Stimulated activated CD4-positive, alpha-beta T cell treated with anti-CD3 and anti-CD28 coated beads, TNF-alpha, amount 100 ng/mL, for 4 hours (primary cell): ENCODE results near the gene SKAP1.
"Not testable (repeated sequence)": the region's sequence is repeated elsewhere in the genome, so short reads cannot be mapped to it uniquely, and the experiment has no call there.

Source experiments
- DNase-seq, 3 experiments: peaks; one replicate each; pipeline ENCODE4 v3.0.0-alpha.2; 2020; ENCODE audit warnings: low read depth in 3 of 3

SKAP1 gene

DNA sequence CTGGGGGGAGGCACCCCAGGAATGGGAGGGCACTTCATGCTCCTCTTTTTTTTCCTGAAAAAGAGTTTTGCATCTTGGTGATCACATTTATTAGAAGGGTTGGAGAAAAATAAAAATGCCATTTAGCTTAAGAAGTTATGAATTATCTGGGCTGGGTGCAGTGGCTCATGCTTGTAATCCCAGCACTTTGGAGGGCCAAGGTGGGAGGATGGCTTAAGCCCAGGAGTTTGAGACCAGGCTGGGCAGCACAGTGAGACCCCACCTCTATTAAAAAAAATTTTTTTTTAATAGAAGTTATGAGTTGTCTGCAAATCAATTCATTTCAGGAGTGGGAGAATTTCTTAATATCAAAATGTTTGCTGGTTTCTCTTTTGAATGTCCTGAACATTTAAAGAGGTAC lies 219.0 kb downstream of the SKAP1 start:
- DNase-seq: no peak

DNA sequence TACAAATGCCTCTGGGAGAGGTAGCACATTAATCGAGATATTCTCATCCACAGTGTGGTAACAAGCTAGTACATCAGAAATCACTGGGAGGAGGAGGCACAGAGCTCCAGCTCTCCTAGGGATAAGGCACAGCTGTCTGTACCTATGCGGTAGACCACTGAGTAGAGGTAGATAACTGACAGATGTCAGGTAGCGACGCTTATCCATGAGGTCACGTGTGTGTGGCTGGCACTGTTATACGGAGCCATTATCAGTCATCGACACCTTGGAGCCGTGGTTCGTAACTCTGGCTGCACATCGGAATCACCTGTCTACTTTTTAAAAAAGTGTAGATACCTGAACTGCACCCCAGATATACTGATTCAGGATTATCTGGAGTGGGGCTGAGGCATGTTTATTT lies 220.0 kb downstream of the SKAP1 start:
- no peak for DNase-seq

DNA sequence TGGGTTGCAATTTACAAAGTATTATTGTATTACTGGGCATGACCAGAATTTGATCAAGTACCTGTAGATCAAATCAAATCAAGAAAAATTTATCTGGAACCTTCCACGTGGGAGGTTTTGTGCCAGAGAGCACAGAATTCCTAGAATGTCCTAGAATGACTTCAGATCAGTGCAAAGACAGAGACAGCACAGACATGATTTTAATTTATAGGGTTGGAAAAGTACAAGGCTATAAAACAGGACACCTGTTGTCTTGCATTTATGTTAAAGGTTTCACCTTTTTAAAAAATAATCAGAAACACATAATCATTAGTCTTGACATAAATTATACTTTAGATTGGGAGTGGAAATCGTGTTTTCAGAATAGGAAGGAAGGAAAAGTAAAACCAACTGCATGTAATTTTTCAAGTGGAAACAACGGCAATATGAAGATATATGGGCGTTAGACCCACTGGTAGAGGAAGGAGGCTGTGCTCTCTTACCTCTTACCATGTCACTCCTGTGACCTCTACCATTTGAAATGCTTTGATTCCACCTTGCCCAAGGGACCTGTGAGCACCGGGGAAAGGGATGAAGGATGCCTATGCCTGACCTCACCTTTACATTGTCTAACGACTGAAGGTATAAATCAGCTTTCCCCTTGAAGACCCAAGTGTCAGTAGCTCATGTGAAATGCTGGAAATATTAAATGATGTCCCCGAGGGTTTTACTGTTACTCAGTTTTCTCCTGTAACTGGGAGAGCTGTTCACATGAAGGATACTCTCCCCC lies 222.1 kb downstream of the SKAP1 start:
- no peak for DNase-seq

DNA sequence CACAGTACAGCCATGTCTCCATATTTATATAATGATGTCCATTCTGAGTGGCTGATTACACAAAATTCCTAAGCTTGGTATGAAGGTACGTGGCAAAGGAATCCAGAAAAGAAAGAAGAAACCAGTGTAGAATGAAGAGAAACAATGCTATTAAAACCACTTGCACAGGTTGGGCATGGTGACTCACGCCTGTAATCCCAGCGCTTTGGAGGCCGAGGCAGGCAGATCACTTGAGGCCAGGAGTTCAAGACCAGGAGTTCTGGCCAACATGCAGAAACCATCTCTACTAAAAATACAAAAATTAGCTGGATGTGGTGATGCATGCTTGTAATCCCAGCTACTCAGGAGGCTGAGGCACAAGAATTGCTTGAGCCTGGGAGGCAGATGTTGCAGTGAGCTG lies 223.0 kb downstream of the SKAP1 start:
- not testable (repeated sequence) for DNase-seq

DNA sequence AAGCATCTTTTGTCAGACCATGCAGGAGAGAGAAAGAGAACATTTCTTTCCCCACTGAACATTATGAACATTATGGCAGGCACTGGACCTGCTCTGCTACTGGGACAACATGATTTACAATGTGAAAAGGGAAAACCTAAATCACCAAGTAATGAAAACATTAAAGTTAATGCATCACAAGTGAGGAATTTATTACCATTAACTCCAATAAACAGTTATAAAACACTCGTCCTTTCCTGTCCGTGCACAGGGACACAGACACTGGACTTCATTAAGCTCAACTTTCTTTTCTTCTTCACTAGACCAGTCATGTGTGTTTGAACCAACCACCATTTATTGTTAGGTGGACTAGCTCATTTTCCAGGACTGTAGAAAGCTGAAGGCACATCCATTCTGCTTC lies 227.1 kb downstream of the SKAP1 start:
- DNase-seq: no peak

DNA sequence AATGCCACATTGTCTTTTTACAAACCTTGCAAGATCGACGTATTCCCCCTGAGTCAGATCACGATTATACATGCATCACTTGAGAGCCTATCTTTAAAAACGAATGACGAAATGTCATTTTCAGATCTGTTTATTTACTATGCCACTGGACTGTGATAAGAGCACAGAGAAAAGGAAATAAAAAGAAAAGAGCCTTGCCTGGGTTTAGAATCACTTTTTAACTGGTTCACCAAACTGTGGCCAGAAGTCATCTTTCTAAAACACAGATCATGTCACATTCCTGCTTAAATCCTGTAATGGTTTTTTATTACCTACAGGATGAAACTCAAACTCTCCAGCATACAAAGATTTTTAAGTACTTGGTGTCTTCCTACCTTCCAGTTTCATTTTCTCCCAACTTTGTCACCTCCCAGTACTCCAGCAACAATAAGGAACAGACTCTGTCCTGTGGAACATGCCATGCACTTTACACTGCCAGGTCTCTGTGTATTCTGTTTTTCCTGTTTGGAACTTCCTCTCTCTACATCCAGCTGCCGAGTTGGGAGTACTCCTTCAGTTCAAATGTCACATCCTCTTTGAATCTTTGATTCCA lies 231.0 kb downstream of the SKAP1 start:
- DNase-seq: no peak

DNA sequence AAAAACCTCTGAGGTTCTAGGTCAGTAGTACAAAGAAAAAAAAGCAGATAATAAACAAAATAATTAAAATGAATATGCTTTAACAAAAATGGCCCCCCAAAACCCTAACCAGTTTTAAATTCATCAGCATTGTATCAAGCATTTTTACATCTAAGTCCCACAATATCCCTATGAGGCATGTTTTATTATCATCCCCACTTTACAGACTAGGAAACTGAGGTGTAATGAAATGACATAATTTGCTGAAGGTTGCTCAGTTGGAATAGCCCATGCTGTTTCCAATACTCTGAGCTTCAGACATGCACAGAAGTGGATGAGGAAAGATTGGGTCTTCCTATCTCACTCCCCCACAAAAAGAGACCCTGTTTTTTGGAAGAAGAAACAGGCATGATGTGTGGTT lies 234.1 kb downstream of the SKAP1 start:
- DNase-seq: no peak

DNA sequence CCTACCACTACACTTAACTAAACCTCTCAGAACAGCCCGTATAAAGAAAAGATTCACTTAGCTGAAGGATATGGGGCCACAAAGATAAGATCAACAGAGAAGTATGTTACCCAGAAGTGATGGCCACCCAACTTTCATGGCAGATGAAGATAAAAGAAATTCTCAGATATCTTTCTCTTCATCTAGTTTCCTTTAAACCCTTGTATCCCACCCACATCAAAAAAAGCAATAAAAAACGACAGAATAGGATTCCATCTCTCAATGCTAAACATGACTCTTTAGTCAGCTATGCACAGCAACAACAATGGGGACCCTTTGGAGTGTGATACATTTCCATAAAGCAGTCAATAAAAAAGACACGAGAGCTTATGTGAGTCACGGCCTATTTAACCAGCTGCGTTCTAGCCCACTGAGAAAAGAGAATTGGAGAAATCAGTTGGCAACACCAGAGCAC lies 235.9 kb downstream of the SKAP1 start:
- no peak for DNase-seq

DNA sequence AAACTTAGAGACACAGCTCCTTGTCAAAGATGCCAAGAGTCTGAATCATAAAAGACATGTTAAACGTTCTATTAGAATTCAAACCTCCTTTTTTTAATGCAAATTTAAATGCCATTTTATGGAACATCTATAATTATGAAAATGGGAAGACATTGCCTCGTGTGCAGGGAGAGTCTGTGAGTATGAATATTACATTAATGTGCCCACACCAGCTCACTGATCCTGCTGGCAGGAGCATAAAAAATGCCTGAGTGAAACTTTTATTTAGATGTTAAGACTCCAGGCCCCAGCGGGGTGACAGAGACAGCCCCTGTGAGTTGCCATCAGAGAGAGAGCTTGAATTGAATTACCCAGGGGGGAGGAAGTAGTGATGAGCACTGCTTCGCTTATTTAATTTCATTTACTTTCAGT lies 237.7 kb downstream of the SKAP1 start:
- no peak for DNase-seq

DNA sequence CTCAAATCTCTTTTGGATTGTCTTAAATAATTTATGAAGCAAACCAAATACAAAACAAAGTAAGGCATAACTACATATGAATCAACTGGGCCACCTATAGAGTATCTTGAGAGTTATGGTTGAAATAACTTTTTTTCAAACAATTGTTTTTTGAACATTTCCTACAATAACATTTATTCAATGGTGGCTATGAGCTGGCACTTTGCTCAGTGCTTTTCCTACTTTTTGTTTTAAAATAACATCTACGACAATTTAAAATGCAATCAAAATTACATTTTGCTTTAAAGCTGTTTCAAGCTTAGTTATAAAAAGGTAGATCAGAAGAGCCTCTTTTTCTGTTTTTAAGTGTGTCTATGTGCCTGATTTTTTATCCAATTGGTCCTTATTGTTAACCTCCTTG lies 238.7 kb downstream of the SKAP1 start:
- DNase-seq: no peak

DNA sequence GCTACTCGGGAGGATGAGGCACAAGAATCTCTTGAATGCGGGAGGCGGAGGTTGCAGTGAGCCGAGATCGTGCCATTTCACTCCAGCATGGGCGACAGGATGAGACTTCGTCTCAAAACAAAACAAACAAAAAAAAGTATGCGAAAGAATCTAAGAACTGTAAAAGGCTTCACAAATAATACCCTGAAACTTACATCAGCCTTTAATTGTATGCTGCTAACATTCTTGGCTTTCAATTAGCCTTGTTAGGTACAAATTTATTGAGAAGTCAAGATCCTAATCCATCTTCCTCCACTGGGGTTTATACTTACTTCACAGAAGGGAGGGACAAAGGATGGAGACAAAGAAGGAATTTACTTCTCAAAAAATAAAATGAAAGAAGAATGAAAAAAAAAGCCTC lies 239.1 kb downstream of the SKAP1 start:
- DNase-seq: no peak

DNA sequence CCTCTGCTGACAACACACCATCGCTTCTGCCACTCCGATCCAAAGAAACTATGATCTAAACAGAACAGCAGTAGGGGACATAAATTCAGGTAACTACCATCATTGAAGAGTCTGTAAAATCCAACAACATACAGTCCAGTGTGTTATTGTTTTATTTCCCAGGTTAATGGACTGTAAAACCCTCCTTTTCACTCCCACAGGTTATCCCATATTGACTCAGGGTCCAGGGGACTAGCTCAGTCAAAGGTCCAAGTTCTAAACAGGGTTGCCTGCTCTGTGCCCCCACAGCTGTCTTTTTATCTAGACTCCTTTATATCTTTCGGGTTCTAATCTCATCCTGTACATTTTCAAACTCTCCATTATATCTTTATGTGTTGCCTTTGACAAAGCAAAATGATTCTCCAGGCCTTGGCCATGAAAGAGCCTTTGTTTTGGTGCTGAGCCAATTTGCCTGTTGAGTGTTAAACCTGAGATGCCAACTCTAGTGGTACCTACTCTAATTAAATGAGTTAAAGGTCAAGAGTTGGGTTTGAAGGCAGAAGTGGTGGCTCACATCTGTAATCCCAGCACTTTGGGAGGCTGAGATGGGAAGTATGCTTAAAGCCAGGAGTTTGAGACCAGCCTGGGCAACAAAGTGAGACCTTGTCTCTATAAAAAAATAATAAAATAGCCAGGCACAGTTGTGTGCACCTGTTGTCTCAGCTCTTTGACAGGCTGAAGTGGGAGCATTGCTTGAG lies 242.0 kb downstream of the SKAP1 start:
- DNase-seq: no peak

DNA sequence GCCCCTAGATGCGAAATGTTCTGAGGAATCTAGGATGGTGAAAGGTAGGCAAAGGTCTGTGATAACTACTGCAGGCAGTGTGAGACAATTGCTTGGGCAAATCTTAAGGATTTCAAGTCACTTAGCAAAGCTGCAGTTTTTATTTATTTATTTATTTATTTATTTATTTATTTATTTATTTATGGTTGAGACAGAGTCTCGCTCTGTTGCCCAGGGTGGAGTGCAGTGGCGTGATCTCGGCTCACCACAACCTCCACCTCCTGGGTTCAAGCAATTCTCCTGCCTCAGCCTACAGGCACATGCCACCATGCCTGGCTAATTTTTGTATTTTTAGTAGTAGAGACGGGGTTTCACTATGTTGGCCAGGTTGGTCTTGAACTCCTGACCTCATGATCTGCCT lies 243.7 kb downstream of the SKAP1 start:
- not testable (repeated sequence) for DNase-seq

DNA sequence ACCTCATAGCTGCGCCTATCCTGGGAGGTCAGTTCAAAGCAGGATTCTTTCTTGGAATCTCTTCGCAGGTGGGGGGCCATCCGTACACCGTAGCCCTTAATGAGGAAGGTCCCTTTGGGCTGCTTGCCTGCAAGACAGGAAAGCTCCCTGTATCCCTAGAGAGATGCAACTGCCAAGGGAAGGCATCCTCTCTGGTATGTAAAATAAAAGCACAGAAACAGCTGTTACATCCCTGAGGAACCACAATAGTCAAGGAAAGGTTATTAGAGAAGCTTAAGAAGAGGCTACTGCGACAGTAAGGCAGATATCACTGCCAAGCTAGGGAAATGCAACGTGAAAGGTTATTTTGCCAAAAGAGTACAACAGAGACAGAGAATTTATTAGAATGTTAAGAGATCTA lies 245.3 kb downstream of the SKAP1 start:
- no peak for DNase-seq

DNA sequence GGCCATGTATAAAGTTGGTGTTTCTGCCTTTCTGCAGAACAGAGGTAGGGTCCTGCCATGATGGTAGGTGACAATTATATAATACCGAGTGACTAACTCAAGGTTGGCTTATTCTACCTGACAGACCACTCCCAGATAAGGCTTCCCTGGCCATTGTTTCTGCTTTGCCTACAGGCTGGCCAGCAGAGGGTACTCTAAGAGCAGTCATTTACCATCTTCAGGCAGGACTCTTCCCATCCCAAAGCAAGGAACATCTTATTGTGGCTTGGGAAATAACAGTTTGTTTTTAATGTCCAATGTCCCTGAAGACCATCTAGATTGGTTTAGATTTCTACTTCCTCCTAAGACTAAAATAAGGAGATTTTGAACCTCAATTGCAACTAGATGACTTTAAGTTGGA lies 248.4 kb downstream of the SKAP1 start:
- no peak for DNase-seq

DNA sequence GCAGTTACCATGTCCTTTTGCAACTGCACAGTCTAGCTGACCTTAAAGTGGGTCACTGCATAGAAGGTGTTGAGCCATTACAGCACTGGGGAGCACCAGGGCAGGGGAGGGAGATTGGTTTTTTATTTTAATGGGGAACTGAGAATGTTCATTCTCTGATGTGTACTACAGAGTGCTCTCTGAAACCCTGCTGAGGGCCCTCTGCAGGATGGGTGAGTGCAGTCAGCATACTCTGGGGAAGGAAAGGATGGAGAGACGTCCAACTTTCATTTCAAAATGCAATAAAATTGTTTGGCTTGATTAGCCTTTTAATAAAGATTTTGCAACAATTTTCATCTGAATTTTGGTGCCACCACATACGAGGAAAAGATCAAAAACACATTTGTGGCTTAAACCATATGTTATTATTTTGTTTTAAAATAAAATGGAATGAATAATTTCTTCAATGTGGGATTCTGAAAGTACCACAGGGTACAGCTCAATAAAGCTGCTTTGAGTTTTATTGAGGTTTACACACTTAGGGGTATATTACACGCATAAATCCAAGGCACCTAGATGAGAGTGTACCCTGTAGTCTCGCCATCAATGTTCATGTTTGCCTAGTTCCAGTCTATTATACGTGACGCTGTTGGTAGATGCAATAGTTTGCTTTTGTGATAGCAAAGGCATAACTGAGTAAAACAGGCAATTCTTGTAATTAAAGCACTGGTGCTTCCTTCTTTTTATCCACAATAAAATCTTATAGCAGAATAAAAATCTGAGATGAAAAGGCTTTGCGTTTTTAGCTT lies 249.0 kb downstream of the SKAP1 start:
- no peak for DNase-seq

DNA sequence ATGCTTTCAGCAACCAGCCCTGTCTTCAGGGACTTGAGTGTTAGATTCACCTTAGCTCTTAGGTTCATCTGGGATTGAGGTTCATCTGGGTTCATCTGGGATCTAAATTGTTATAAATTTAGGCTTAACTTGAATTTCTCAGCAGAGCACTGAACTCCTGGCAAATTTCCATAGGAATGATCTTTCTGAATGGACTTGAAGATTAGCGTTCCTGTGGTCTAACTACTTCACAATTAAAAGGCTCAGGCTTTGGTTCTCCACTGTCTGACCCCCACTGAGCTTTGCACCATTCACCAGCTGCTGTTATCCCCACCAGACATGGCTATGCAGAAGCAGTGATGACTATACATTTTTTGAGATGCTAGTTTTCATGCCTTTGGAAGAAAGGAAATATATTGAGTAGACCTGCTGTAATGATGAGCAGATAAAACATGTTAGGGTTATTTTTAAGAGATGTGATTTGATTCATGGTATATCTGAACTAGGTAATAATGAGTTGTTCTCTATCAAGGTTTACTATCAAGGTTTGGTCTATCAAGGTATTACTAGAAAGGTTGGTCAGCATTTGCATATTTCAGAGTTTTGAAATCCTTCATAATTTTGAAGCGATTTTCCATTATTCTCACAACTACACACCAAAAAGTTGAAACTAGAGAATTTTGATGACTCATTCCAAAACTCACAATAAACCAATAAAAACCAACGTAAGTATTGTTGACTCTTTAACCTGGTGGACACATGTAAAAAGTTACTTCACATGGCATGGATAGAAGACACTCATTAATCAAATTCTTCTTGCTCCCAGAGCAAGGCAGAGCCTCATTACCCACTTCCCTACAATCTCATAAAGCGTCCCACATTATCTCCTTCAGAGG lies 250.7 kb downstream of the SKAP1 start:
- no peak for DNase-seq

DNA sequence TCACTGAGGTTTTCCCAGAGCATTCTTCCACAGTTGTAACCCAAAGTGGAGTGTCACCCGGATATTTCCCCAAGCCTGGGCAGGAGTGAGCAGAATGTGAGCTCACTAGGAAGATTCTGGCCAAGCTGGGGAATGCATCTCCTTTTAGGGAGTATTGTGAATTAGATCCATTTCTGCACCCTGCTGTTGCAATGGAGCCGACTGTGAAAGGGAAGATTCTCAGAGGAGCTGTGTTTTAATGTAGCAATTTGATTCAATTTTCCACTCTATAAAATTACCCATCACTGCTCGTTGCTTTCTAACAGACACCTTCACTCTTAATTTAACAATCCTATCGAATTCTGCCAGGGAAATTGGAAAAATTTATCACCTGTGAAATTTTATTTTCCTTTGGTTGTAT lies 251.7 kb downstream of the SKAP1 start:
- DNase-seq: no peak

DNA sequence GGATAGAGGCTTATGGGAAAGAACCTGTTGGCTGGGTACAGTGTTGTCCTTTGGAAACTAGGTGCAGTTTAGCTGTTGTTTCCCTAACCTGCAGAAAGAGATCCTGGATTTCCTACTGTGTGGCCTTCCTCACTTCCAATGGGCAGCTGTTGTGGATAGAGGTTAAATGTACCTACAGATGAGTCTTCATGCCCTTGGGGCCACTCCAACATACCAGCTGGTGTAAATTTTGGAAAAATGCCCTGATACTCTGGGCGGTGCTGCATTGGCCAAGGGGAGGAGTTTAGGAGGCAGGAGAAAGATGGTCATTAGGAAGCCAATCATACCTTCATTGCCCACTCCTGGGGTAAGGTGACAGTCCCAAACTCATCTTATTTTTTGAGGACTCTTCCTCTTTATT lies 252.2 kb downstream of the SKAP1 start:
- no peak for DNase-seq

DNA sequence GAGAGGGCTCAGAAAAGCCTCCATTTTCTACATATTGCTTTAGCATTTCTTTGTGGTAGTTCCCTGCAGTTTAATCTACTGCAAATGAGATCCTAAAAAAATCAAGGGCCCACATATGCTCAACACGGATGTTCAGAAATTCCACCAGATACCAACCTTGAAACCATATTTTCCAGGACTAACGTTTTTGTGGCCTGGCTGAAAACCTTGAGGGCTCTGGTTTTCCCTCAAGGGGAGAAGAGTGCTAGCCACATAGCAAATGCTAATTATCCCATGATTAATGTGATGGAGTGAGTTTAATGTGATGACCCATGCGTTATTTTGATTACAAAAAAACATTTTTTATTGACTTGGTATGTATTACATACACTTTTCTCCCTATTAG lies 253.6 kb downstream of the SKAP1 start:
- DNase-seq: no peak
